Nephron progenitor cell (in vitro differentiated cells): ENCODE data around the gene C1orf167.

Experiments
- DNase-seq: peaks from one replicate; pipeline ENCODE4 v3.0.0; 2021
- H3K27ac Mint-ChIP-seq: 2 replicates; pipeline ENCODE4 v1.8.0; 2021; ENCODE audit warnings: mild to moderate bottlenecking, moderate library complexity, mixed read lengths
- H3K27me3 Mint-ChIP-seq: 2 replicates; pipeline ENCODE4 v1.8.0; 2021; ENCODE audit warnings: mild to moderate bottlenecking, low read depth, mixed read lengths; ENCODE audit not compliant: poor library complexity
- H3K36me3 Mint-ChIP-seq: 2 replicates; pipeline ENCODE4 v1.8.0; 2021; ENCODE audit warnings: low read depth, mixed read lengths
- H3K4me1 Mint-ChIP-seq: 2 replicates; pipeline ENCODE4 v1.8.0; 2021; ENCODE audit warnings: mixed read lengths
- H3K4me3 Mint-ChIP-seq: 2 replicates; pipeline ENCODE4 v1.8.0; 2021; ENCODE audit warnings: mild to moderate bottlenecking, moderate library complexity, mixed read lengths
- H3K9me3 Mint-ChIP-seq: 2 replicates; pipeline ENCODE4 v1.8.0; 2021; ENCODE audit warnings: mild to moderate bottlenecking, moderate library complexity, mixed read lengths
- TF ChIP-seq, protein P1 (sequence below): fragments of 200-600 bp; sonication (generic); IDR thresholded peaks from 2 replicates; pipeline ENCODE4 v1.5.0; 2021; ENCODE audit warnings: antibody characterized with exemption

The C1orf167 gene

DNA sequence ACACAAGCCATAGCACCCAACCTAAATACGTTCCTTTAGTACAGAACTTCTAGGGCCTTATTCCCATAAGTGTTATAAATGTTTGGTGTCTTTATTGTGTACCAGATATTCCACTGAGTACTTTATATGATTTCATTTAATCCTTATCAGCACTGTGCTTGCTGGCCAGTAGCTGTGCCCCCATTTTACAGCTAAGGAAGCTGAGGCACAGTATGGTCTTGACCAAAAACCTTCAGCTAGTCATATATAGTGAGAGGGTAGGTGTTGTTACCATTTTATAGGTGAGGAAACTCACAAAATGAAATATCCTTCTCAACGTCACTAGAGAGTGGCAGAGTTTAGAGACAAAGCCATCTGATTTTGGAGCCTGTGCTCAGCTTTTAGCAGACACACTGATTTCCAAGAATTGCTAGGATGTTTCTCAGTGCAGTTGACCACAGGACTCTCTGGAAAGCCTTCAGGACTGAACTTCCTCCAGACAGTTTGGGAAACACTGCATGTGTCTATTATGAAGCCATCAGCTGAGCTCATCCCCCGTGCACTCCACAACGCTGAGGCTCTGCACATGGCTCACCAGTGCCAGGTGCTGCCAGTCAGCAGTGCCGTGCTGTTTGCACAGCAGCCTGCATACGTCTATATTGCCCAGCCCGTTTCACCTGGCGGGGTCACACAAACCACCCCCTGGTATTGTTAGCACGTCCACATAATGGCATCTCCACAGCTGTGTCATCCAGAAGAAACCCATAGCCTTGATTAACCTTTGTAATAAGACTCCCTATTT lies 70.1 kb downstream of the C1orf167 start:
- H3K27ac Mint-ChIP-seq: no peak overlapping the region
- H3K4me1 Mint-ChIP-seq: no peaks in the 10 kb centered on the region
- no peak for DNase-seq
- no peaks in the 10 kb centered on the region for H3K9me3 Mint-ChIP-seq
- peaks cover 67% of the 10 kb centered on the region for H3K36me3 Mint-ChIP-seq
- H3K27me3 Mint-ChIP-seq: peaks cover 3% of the 10 kb centered on the region
- H3K4me3 Mint-ChIP-seq: no peak overlapping the region
- TF ChIP-seq, protein P1, sequence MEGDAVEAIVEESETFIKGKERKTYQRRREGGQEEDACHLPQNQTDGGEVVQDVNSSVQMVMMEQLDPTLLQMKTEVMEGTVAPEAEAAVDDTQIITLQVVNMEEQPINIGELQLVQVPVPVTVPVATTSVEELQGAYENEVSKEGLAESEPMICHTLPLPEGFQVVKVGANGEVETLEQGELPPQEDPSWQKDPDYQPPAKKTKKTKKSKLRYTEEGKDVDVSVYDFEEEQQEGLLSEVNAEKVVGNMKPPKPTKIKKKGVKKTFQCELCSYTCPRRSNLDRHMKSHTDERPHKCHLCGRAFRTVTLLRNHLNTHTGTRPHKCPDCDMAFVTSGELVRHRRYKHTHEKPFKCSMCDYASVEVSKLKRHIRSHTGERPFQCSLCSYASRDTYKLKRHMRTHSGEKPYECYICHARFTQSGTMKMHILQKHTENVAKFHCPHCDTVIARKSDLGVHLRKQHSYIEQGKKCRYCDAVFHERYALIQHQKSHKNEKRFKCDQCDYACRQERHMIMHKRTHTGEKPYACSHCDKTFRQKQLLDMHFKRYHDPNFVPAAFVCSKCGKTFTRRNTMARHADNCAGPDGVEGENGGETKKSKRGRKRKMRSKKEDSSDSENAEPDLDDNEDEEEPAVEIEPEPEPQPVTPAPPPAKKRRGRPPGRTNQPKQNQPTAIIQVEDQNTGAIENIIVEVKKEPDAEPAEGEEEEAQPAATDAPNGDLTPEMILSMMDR: no peak

DNA sequence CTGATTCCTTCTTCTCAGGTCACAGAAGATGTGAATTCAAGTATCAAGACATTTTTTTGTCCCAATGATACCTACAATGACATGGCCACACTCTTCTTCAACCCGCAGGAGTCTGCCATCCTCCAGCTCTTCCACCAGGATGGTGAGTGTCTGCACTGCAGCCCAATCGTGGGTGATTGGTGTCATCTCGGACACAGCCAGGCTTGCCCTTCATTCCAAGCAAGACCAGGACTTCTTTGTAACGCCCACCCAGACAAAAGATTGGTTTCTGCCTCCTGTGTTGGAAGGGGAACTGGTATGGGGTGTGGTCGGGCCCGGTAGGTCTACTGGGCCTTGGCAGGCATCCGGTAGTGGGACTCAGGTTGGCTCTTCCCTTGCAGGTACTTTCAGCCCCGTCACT lies 71.5 kb downstream of the C1orf167 start:
- H3K27ac Mint-ChIP-seq: no peak overlapping the region

DNA sequence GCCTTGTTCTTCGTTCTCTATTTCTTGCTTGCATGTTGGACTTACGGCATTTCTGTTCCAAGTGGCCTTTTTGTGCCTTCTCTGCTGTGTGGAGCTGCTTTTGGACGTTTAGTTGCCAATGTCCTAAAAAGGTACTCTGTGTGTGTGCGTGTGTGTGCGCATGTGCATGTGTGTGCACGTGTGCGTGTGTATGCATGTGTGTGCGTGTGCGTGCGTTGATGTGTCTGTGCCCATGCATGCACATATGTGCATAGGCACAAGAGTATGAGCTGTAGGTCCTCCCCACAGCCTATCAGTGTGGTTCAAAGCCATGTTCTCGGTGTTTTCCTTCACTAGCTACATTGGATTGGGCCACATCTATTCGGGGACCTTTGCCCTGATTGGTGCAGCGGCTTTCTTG lies 71.9 kb downstream of the C1orf167 start:
- peaks cover 59% of the 10 kb centered on the region for H3K36me3 Mint-ChIP-seq
- DNase-seq: no peak
- no peaks in the 10 kb centered on the region for H3K4me1 Mint-ChIP-seq
- TF ChIP-seq, protein P1: no peak
- no peak overlapping the region for H3K4me3 Mint-ChIP-seq
- H3K9me3 Mint-ChIP-seq: no peaks in the 10 kb centered on the region
- H3K27me3 Mint-ChIP-seq: peaks cover 3% of the 10 kb centered on the region
- no peak overlapping the region for H3K27ac Mint-ChIP-seq

More for the DNA sequence above, 71.5 kb downstream of the C1orf167 start:
- no peaks in the 10 kb centered on the region for H3K4me1 Mint-ChIP-seq
- TF ChIP-seq, protein P1: no peak
- H3K9me3 Mint-ChIP-seq: no peaks in the 10 kb centered on the region
- H3K27me3 Mint-ChIP-seq: peaks cover 3% of the 10 kb centered on the region
- DNase-seq: no peak
- peaks cover 59% of the 10 kb centered on the region for H3K36me3 Mint-ChIP-seq
- H3K4me3 Mint-ChIP-seq: no peak overlapping the region

DNA sequence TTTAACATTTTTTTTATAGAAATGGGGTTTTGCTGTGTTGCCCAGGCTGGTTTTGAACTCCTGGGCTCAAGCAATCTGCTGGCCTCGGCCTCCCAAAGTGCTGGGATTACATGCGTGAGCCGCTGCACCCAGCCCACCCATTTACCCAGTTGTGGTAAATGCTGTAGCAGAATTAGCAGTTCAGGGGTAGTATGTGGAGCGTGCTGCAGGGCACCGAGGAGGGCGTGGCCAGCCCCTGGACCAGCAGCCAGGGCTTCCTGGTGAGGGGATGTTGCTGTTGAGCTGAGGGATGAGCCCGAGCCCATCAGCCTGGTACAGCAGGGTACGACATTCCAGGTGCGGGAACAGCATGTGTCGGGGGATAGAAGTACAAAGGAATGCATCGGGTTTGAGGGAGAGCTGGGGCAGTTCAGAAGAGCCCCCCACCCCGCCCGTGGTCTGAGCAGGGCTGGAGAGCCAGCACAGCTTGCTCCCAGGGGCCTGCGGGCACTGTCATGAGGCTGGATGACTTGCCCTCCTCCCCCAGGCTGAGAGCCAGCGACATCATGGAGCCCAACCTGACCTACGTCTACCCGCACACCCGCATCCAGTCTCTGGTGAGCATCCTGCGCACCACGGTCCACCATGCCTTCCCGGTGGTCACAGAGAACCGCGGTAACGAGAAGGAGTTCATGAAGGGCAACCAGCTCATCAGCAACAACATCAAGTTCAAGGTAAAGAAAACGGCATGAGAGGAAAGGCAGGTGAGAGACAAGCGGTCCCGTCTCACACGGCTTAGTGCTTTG lies 73.6 kb downstream of the C1orf167 start:
- Mint-ChIP-seq H3K27ac (peak overlapping the region; percentile 84), H3K27me3 (peaks cover 3% of the 10 kb centered on the region), H3K36me3 (peaks cover 50% of the 10 kb centered on the region), H3K4me3 (no peak overlapping the region), H3K4me1 (no peaks in the 10 kb centered on the region), H3K9me3 (no peaks in the 10 kb centered on the region)
- no peak for DNase-seq
- TF ChIP-seq, protein P1: no peak

DNA sequence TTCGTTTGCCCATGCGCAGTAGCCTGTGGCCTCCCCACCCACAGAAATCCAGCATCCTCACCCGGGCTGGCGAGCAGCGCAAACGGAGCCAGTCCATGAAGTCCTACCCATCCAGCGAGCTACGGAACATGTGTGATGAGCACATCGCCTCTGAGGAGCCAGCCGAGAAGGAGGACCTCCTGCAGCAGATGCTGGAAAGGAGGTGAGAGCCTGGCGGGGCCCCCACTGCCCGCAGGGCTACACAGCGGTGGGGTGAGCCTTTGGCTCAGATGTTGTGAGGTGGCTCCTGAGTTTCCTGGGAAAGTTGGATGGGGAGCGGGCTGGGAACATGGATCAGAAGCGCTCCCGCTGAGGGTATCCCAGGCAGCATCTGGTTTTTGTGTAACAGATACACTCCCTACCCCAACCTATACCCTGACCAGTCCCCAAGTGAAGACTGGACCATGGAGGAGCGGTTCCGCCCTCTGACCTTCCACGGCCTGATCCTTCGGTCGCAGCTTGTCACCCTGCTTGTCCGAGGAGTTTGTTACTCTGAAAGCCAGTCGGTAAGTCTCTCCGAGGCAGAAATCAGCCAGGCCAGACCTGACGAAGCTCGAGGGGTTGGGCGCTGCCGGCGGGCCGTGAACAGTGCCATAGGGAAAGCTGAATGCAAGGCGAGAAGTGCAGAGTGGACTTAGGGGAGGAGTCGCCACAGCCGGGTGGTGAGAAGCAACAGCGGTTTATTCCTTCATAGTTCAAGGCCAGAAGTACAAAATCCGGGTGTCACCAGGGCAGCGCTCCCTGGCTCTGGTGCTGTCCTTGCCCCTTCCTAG lies 75.2 kb downstream of the C1orf167 start:
- no peak for DNase-seq
- TF ChIP-seq, protein P1: no peak
- Mint-ChIP-seq H3K27me3 (peaks cover 3% of the 10 kb centered on the region), H3K9me3 (no peaks in the 10 kb centered on the region), H3K4me3 (no peak overlapping the region), H3K4me1 (no peaks in the 10 kb centered on the region), H3K27ac (peak overlapping the region; percentile 32), H3K36me3 (peaks cover 57% of the 10 kb centered on the region)
